ENCODE results near the gene RNF169.

- no peak for TF ChIP-seq EZH2 (IDR thresholded peaks at IDR 0.05)
- no peak for TF ChIP-seq POLR2AphosphoS5 (IDR thresholded peaks at IDR 0.05; ENCODE audit: borderline replicate concordance, low read depth, low read length)
- no peak for TF ChIP-seq FOXP2 (optimal IDR thresholded peaks at IDR 0.05; ENCODE audit: control extremely low read depth, extremely low read length, insufficient read depth)
These were observed 34.7 kb downstream of the RNF169 start for GRCh38 chr11:74783241-74783871.

All from SK-N-MC (cell line).